ENCODE results near the gene CDH23. TPM values are rescaled to one million over a fixed set of nuclear protein-coding genes. Genes with fewer than 3 reads are reported as not detected.

CDH23 gene
- total RNA-seq, 2 donors from 2014 or later = 3.9 to 4.4 TPM

DNA sequence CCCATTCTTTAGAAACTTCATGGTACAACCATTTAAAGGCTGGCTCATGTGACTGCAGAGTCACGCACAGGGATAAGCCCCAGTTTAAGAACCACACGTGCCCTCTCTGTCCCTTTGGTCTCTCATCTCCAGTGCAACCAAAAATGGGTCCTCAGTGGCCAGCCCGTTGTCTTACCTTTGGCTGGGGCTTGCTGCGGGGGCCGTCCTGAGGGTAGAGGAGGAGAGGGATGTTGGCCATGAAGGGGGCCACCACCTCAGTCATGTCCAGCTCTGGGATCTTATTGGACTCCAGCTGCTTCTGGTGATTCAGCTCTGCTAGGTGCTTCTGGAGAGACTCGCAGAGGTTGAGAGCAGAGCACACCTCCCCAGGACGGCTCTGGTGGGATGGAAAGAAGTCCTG lies 432.0 kb downstream of the CDH23 start:
- no peak for DNase-seq (ENCODE audit: low spot score)
- Histone ChIP-seq H3K36me3 (peaks cover 97% of the 10 kb centered on the region), H3K27ac (no peak overlapping the region), H3K27me3 (no peaks in the 10 kb centered on the region), H3K4me3 (no peak overlapping the region), H3K9me3 (no peaks in the 10 kb centered on the region), H3K4me1 (peaks cover 0 to 11% of the 10 kb centered on the region in 2 donors)
- TF ChIP-seq, protein P1, sequence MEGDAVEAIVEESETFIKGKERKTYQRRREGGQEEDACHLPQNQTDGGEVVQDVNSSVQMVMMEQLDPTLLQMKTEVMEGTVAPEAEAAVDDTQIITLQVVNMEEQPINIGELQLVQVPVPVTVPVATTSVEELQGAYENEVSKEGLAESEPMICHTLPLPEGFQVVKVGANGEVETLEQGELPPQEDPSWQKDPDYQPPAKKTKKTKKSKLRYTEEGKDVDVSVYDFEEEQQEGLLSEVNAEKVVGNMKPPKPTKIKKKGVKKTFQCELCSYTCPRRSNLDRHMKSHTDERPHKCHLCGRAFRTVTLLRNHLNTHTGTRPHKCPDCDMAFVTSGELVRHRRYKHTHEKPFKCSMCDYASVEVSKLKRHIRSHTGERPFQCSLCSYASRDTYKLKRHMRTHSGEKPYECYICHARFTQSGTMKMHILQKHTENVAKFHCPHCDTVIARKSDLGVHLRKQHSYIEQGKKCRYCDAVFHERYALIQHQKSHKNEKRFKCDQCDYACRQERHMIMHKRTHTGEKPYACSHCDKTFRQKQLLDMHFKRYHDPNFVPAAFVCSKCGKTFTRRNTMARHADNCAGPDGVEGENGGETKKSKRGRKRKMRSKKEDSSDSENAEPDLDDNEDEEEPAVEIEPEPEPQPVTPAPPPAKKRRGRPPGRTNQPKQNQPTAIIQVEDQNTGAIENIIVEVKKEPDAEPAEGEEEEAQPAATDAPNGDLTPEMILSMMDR (IDR thresholded peaks at IDR 0.05) = no peak

DNA sequence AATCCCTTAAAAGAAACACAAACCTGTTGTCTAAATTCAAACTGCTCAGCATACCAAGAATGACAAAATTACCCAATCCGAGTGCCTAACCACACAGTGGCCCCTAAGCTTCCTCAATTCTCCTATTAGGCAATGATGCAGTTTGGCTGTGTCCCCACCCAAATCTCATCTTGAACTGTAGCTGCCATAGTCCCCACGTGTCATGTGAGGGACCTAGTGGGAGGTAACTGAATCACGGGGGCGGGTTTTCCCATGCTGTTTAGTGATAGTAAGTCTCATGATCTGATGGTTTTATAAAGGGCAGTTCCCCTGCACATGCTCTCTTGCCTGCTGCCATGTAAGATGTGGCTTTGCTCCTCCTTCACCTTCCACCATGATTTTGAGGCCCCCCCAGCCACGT lies 432.5 kb downstream of the CDH23 start:
- peak; percentile 76 for DNase-seq (ENCODE audit: low spot score)
- peaks cover 97% of the 10 kb centered on the region for H3K36me3 ChIP-seq
- H3K27me3 ChIP-seq = no peaks in the 10 kb centered on the region
- TF ChIP-seq, protein P1 (IDR thresholded peaks at IDR 0.05) = no peak
- no peak overlapping the region for H3K27ac ChIP-seq
- no peaks in the 10 kb centered on the region for H3K9me3 ChIP-seq
- H3K4me1 ChIP-seq = peaks cover 0 to 15% of the 10 kb centered on the region in 2 donors
- no peak overlapping the region for H3K4me3 ChIP-seq

DNA sequence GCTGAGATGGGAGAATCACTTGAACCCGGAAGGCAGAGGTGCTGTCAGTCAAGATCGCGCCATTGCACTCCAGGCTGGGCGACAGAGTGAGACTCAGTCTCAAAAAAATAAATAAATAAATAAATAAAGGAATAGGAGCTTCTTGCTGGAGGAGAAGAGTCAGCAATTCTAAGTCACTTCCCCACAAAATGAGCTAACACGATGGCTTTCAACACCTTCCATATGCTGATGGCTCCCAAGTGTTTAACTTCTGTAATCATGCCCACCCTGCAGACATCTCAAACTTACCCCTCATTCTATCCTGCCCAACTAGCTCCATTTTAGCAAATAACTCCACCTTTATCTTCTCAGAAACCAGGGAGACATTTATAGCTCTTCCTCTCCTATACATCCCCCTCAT lies 433.2 kb downstream of the CDH23 start:
- TF ChIP-seq, protein P1 (IDR thresholded peaks at IDR 0.05) = no peak
- no peaks in the 10 kb centered on the region for H3K27me3 ChIP-seq
- no peak overlapping the region for H3K4me3 ChIP-seq
- no peaks in the 10 kb centered on the region for H3K9me3 ChIP-seq
- no peak for DNase-seq (ENCODE audit: low spot score)
- no peak overlapping the region for H3K27ac ChIP-seq
- peaks cover 0 to 19% of the 10 kb centered on the region in 2 donors for H3K4me1 ChIP-seq
- H3K36me3 ChIP-seq = peaks cover 91% of the 10 kb centered on the region

DNA sequence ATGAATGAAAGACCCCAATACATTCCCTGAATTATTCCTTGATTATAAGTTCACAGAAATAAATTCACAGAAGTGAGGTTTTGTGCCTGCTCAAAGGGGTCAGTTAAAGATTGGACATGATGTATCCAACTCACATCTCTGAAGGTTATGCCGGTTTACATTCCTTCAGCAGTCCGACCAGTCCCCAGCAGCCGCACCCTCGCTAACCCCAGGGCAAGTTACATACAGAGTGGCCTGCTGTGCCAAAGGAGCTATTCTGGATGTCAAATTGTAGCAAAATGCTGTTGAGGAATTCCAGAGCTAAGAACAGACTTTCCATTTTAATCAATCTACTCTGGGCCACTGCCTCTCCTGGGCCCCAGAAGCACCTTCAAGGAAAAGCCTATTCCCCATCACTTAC lies 434.0 kb downstream of the CDH23 start:
- no peak overlapping the region for H3K4me3 ChIP-seq
- DNase-seq (ENCODE audit: low spot score) = no peak
- H3K27me3 ChIP-seq = no peaks in the 10 kb centered on the region
- TF ChIP-seq, protein P1 (IDR thresholded peaks at IDR 0.05) = no peak
- H3K27ac ChIP-seq = no peak overlapping the region
- H3K9me3 ChIP-seq = no peaks in the 10 kb centered on the region
- peaks cover 83% of the 10 kb centered on the region for H3K36me3 ChIP-seq
- peaks cover 0 to 25% of the 10 kb centered on the region in 2 donors for H3K4me1 ChIP-seq

DNA sequence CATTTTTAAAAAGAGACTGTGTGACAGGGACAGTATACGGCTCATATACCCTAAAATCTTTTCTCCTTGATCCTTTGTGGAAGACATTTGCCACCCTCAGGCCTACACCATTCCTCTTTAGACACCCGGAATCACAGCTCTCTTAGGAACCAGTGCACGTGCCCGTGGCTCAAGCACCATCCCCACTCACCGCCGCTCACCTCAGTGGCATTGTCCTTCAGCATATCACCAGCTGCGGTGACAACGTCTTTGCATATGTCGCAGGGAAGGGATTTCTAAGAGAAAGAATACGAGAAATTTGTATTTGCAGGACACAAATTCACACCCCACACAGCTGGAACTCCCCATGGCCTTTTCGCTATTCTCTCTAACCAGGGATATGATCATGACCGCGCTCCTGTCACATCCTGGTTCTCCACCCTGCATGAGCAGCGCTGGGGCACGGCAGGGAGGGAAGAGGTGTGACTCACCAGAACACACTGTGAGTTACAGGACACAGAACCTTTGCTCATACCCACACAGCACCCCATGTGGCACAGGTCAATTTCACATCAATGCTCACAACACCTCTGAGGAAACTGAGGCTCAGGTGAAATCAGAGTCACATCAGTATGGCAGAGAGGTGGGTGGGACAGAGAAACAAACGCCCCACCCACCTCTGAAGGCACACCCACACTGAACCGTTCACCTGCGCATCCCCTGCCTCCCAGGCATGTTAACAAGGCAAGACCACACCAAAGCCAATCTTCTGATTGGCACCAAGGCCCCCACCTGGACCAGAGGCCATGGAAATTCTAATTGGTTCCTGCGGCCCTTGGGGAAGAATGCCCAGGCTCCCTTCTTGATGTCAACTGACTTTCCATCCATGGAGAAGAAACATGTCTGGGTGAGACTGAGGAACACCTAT lies 435.2 kb downstream of the CDH23 start:
- no peak overlapping the region for H3K27ac ChIP-seq
- no peaks in the 10 kb centered on the region for H3K9me3 ChIP-seq
- TF ChIP-seq, protein P1 (IDR thresholded peaks at IDR 0.05) = no peak
- H3K4me3 ChIP-seq = no peak overlapping the region
- no peaks in the 10 kb centered on the region for H3K27me3 ChIP-seq
- H3K36me3 ChIP-seq = peaks cover 71% of the 10 kb centered on the region
- DNase-seq (ENCODE audit: low spot score) = no peak
- H3K4me1 ChIP-seq = peaks cover 0 to 37% of the 10 kb centered on the region in 2 donors

All from right atrium auricular region (tissue), 2 donors.